ENCODE results near the gene KMT2B.

DNA sequence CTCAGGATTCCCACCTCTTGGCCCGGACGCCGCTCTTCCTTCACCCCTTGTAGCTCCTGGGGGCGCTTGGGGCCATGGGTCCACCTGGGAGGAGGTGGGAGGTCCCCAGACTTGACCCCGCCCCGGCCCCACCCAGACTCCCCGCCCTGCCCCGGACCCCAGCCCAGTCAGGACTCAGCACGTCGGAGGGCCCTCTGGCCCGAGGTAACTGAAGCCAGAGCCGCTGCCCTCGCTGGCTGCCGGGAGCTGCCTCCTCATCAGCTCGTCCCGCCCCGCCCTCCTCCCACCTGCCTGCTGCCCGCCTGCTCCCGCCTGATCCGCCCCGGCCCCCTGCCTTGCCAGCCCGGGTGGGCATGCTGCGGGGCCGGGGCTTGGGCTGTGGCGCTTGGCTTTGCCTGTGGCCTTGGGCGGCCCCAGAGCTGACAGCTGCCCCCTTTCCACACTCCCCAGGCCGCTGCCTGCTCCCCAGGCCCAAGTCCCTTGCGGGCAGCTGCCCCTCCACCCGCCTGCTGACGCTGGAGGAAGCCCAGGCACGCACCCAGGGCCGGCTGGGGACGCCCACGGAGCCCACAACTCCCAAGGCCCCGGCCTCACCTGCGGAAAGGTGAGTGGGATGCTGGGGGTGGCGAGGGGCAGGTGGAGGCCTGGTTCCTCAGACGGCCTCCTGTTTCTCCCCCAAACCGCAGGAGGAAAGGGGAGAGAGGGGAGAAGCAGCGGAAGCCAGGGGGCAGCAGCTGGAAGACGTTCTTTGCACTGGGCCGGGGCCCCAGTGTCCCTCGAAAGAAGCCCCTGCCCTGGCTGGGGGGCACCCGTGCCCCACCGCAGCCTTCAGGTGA, 66.9 kb downstream of the KMT2B start:
- TF ChIP-seq CTCF (IDR thresholded peaks at IDR 0.05) (no peak), POLR2A (IDR thresholded peaks at IDR 0.05) (no peak)

All from uterus (tissue), 2 donors.